Karpas-422 (cell line): ENCODE data around the gene NABP1. TPM values are rescaled to one million over a fixed set of nuclear protein-coding genes. Genes with fewer than 3 reads are reported as not detected.

Experiments
- DNase-seq: peaks from one replicate; pipeline ENCODE4 v3.0.0-alpha.2; 2015
- H2AFZ ChIP-seq: fragments of 200-600 bp; sonication (generic); 2 replicates; pipeline ENCODE4 v1.6.1; 2014; ENCODE audit warnings: antibody characterized with exemption, low read length, mixed read lengths
- H3K27ac ChIP-seq: fragments of 200-600 bp; sonication (generic); 2 replicates; pipeline ENCODE4 v1.5.1; 2014; ENCODE audit warnings: mild to moderate bottlenecking, low read length, moderate library complexity
- H3K27me3 ChIP-seq: fragments of 200-600 bp; sonication (generic); 2 replicates; pipeline ENCODE4 v1.6.1; 2014; ENCODE audit warnings: low read length, mixed read lengths
- H3K36me3 ChIP-seq: fragments of 200-600 bp; sonication (generic); 2 replicates; pipeline ENCODE4 v1.6.1; 2014; ENCODE audit warnings: low read length, mixed read lengths; ENCODE audit not compliant: insufficient read depth
- H3K4me1 ChIP-seq: fragments of 200-600 bp; sonication (generic); 2 replicates; pipeline ENCODE4 v1.6.1; 2014; ENCODE audit warnings: mild to moderate bottlenecking, low read length, mixed read lengths
- H3K4me2 ChIP-seq: fragments of 200-600 bp; sonication (generic); 2 replicates; pipeline ENCODE4 v1.6.1; 2014; ENCODE audit warnings: low read length, low read depth, mild to moderate bottlenecking; ENCODE audit not compliant: poor library complexity, severe bottlenecking
- H3K4me3 ChIP-seq: fragments of 200-600 bp; sonication (generic); 2 replicates; pipeline ENCODE4 v1.5.1; 2014; ENCODE audit warnings: mild to moderate bottlenecking, antibody characterized with exemption, low read length, mixed read lengths
- H3K79me2 ChIP-seq: fragments of 200-600 bp; sonication (generic); 2 replicates; pipeline ENCODE4 v1.6.1; 2014; ENCODE audit warnings: mild to moderate bottlenecking, low read length, mixed read lengths
- H3K9ac ChIP-seq: fragments of 200-600 bp; sonication (generic); 2 replicates; pipeline ENCODE4 v1.6.0; 2014; ENCODE audit warnings: low read length
- H3K9me2 ChIP-seq: fragments of 200-600 bp; sonication (generic), shearing (Covaris generic); replicated peaks from 2 replicates; pipeline ENCODE4 v1.6.0; 2014; ENCODE audit warnings: mild to moderate bottlenecking, low read length, moderate library complexity; ENCODE audit not compliant: insufficient read depth
- H3K9me3 ChIP-seq: fragments of 300-700, 200-600 bp; sonication (generic); 2 replicates; pipeline ENCODE4 v1.6.1; 2014; ENCODE audit warnings: low read length, mixed read lengths
- H4K20me1 ChIP-seq: fragments of 200-600 bp; sonication (generic); 2 replicates; pipeline ENCODE4 v1.6.1; 2014; ENCODE audit warnings: mild to moderate bottlenecking, antibody characterized with exemption, low read length, low read depth; ENCODE audit not compliant: insufficient read depth
- total RNA-seq: library from RNA; depleted of rRNA; stranded (reverse); fragments of >200 nt; shearing (Covaris generic); gene quantifications from 2 replicates; pipeline ENCODE4 v1.2.3, GENCODE V29; 2014; ENCODE audit warnings: low replicate concordance

NABP1 gene
- total RNA-seq, 1 experiment from 2014 or later: 52.4 TPM

DNA sequence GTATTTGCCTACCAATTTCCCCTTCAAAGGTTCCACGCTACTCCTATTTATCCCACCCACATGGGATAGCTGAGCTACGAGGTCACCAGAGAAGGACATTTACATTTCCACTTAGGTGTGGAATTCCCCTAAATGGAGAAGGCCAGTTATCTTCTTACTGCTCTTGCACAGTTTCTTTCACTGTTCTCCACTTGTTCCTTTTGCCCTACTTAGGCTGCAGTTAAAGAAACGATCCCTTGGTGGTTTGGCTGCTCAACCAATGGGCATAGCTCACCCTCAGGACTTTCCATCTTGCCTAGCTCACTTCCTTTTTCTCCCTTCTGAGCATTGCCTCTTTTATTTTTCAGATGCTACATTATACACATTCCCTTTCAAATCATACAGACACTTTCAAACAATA lies 11.2 kb upstream of the NABP1 start:
- H3K4me3 ChIP-seq: no peak overlapping the region
- H3K4me1 ChIP-seq: peaks cover 7% of the 10 kb centered on the region
- no peaks in the 10 kb centered on the region for H3K27me3 ChIP-seq
- H4K20me1 ChIP-seq: no peaks in the 10 kb centered on the region
- no peaks in the 10 kb centered on the region for H3K9me2 ChIP-seq
- H3K9me3 ChIP-seq: no peaks in the 10 kb centered on the region
- H3K27ac ChIP-seq: no peak overlapping the region
- no peak overlapping the region for H3K9ac ChIP-seq
- H3K36me3 ChIP-seq: no peaks in the 10 kb centered on the region
- H3K4me2 ChIP-seq: no peak overlapping the region
- H3K79me2 ChIP-seq: no peaks in the 10 kb centered on the region
- no peak overlapping the region for H2AFZ ChIP-seq
- DNase-seq: no peak

DNA sequence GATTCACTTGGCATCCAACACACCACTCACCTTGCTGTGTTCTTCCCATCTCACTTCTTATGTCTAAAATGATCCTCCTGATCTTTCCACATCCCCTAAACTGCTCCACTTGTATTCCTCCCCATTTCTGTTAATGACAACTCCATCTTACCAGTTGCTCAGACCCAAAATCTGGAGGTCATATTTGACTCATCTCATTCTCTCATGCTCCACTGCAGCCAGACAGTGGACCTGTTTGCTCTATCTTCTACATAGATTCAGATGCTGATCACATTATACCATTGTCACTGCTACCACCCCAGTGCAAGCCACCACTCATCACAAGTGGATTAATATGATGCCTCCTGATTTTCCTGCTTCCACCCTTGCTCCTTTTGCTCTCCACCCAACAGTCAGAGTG lies 7.9 kb upstream of the NABP1 start:
- no peak overlapping the region for H2AFZ ChIP-seq
- H3K9me3 ChIP-seq: no peaks in the 10 kb centered on the region
- DNase-seq: no peak
- no peak overlapping the region for H3K4me3 ChIP-seq
- no peak overlapping the region for H3K9ac ChIP-seq
- H3K4me2 ChIP-seq: no peak overlapping the region
- H4K20me1 ChIP-seq: no peaks in the 10 kb centered on the region
- H3K36me3 ChIP-seq: no peaks in the 10 kb centered on the region
- peaks cover 8% of the 10 kb centered on the region for H3K4me1 ChIP-seq
- no peak overlapping the region for H3K27ac ChIP-seq
- H3K79me2 ChIP-seq: no peaks in the 10 kb centered on the region
- no peaks in the 10 kb centered on the region for H3K9me2 ChIP-seq
- no peaks in the 10 kb centered on the region for H3K27me3 ChIP-seq

DNA sequence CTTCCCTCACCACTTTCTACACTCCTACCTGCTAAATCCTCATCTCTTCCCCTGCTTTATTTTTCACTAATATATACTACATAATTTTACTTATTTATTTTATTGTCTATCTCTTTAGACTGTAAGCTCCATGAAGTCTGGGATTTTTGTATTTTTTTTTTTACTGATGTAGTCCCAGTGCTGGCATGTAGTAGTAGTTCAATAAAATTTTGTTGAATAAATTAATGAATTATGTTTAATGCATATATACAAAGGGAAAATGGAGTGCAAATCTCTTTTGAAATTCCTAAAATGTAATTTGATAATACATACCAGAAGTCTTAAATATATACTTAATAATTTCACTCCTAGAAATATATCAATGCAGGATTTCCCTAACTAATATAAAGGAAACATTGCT lies 7.1 kb upstream of the NABP1 start:
- Histone ChIP-seq H3K4me1 (peaks cover 15% of the 10 kb centered on the region), H3K36me3 (no peaks in the 10 kb centered on the region), H3K9me2 (no peaks in the 10 kb centered on the region), H3K27ac (no peak overlapping the region), H4K20me1 (no peaks in the 10 kb centered on the region), H3K4me2 (no peak overlapping the region), H3K79me2 (no peaks in the 10 kb centered on the region), H3K4me3 (no peak overlapping the region), H2AFZ (no peak overlapping the region), H3K9ac (no peak overlapping the region), H3K9me3 (no peaks in the 10 kb centered on the region), H3K27me3 (no peaks in the 10 kb centered on the region)
- no peak for DNase-seq

DNA sequence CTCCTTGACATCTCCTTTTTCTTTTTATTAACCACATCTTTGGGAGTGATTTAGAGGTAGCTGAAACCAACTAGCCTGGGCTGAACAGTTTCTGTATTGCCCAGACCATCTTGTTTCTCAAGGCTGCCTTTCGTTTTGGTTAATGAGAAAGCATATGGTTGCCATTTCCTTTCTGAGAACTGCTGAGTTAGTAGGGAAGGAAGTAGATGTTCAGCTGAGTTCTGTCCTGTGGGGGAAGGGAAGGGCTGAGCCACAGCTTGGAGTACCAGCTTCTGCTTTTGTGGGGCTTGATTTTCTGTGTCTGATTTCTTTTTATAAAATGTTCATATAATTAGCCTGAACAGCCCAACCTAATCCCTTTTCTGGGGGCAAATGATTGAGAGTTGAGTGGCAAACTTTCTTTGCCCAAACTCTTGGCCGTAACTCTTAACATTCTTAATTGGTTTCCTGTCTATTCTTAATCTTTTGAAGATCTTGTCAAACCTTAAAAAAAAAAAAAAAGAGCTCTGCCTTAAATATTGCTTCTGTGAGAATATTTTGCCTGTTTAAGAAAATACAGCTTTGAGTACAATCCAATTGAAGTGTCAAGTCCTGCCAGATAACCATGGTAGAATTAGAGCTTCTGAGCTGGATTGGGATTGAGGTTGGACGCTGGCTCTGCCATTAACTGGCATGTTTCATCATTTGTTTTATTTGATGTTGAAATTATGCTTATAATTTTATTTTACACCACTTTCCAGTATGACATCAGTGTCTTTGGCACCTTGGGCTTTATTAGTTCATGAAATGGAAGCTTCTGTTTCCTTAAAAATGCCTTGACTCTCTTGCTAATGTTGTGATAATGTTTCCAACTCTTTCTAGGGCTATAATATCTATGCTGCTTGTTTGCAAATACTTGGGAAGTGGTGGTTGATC lies 1.9 kb upstream of the NABP1 start:
- Histone ChIP-seq H2AFZ (peak overlapping the region; percentile 89), H3K9me2 (no peaks in the 10 kb centered on the region), H3K9ac (no peak overlapping the region), H3K9me3 (no peaks in the 10 kb centered on the region), H3K79me2 (peaks cover 20% of the 10 kb centered on the region), H3K27ac (peak overlapping the region; percentile 30; the same call in 1 of the 2 replicates), H3K27me3 (no peaks in the 10 kb centered on the region), H3K36me3 (peaks cover 7% of the 10 kb centered on the region; the same call in 1 of the 2 replicates), H4K20me1 (no peaks in the 10 kb centered on the region), H3K4me2 (peak overlapping the region; percentile 56), H3K4me3 (no peak overlapping the region), H3K4me1 (peaks cover 50% of the 10 kb centered on the region)
- DNase-seq: peak; percentile 89

DNA sequence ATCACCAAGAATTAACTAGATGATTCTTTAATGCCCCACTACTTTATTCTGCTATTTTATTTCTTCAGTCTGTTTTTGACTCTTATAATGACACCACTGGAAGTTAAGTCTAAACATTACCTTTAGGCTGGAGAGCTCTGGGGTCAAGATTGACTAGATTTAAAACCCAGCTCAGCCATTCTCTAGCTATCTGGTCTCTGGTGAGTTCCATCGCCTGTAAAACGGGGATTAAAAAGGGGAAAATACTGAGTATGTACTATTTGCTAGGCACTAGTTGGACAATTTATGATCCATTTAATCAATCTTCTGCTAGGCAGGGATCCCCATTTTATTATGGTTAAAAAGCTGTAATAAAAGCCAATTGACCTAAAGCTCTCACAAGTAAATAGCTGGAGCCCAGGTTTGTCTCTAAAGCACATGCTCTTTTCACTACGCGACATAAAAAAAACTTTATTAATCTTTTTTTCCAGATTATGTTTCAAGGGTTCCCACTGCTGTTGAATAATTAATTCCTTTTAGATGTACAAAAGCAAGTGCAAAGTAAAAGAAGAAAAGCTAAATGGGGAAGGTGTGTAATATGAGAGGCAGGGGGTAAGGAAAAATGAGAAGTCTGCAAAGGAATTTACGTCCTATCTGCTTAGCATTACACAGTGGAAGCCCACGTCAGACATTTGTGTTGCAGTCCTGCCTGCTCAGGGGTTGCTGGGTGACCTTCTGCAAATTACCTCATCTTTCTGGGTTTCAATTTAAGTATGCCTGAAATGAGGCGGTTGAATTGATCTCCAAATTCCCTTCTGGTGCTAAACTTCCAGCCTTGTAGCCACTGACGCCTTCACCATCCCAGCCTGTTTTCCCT lies 918 bp upstream of the NABP1 start:
- Histone ChIP-seq H2AFZ (peak overlapping the region; percentile 69), H3K9ac (peak overlapping the region; percentile 70), H3K4me1 (peaks cover 56% of the 10 kb centered on the region)

DNA sequence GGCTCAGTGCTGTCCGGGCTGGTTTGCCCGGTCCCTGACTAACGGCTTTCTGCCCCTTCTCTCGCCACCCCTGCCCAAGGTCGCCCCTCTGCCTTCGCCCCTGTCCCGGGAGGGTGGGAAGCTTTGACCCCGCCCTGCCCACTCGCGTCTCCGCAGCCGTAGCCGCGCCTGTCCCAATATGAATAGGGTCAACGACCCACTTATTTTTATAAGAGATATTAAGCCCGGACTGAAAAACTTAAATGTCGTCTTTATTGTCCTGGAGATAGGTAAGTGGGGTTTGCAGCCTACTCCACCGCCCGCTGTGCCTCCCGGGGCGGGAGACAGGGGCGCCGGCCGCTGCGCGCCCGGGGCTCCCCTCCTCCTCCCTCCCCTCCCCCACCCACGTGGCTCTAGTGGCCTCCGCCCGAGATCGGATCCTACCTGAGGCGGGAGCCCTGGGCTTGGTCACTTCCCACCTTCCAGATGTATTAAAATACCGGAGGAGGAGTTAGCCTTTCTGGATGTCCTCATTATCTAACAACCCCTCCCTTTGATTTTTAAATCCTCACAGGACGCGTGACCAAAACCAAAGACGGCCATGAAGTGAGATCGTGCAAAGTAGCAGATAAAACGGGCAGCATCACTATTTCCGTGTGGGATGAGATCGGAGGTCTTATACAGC lies 633 bp downstream of the NABP1 start:
- peak; percentile 84 for DNase-seq
- Histone ChIP-seq H3K4me3 (peak overlapping the region; percentile 86), H4K20me1 (no peaks in the 10 kb centered on the region), H3K9me3 (no peaks in the 10 kb centered on the region), H3K9me2 (no peaks in the 10 kb centered on the region), H3K27me3 (no peaks in the 10 kb centered on the region), H3K4me1 (peaks cover 56% of the 10 kb centered on the region), H3K9ac (peak overlapping the region; percentile 84), H3K27ac (peak overlapping the region; percentile 64), H3K4me2 (peak overlapping the region; percentile 99), H3K36me3 (peaks cover 30% of the 10 kb centered on the region), H3K79me2 (peaks cover 25% of the 10 kb centered on the region), H2AFZ (0 out of 2 replicates have a peak overlapping the region, but pooled peaks have one; percentile 77)

More for the DNA sequence above, 918 bp upstream of the NABP1 start:
- H3K36me3 ChIP-seq: peaks cover 15% of the 10 kb centered on the region
- H3K27ac ChIP-seq: 0 out of 2 replicates have a peak overlapping the region, but pooled peaks have one; percentile 19
- H3K79me2 ChIP-seq: peaks cover 25% of the 10 kb centered on the region
- H3K27me3 ChIP-seq: no peaks in the 10 kb centered on the region
- no peaks in the 10 kb centered on the region for H3K9me2 ChIP-seq
- peak; percentile 70 for DNase-seq
- peak overlapping the region; percentile 68 for H3K4me3 ChIP-seq
- no peaks in the 10 kb centered on the region for H3K9me3 ChIP-seq
- peak overlapping the region; percentile 89 for H3K4me2 ChIP-seq
- no peaks in the 10 kb centered on the region for H4K20me1 ChIP-seq

DNA sequence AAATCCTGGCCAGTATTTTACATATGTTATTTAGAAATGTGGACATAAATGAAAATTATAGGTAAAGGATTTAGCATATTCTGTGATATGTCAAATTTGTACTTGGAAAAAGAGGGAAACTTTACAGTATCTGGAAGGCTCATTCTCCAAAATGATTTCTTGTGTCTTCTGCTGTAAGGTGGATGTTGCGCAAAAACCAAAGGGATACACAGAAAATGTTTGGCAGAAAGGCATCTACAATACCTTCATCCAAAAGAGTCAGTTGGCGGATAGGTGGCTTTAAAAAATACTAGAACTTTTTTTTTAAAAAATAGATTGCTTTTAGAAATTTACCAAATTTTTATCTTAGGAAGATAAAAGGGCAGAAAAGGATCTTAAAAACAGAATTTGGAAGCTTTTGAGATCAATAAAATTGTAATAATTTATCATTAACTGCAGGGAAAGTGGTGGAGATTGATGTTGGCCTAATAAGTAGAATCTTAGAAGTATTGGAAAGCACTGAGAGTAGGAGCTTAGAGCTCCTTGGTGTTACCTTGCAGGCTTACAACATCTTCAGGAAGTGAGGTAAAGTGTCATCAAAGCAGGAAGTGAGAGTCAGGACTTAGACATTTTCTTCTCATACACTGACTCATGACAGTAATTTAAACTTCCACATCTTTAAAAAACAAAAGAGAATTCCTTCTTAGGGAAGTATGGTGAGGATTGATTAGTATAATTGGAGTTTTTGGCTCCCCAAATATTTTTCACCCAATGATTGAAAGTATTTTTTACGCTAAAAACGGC lies 2.1 kb downstream of the NABP1 start:
- Histone ChIP-seq H3K79me2 (peaks cover 25% of the 10 kb centered on the region), H3K9me3 (no peaks in the 10 kb centered on the region), H3K27ac (peak overlapping the region; percentile 34; the same call in 1 of the 2 replicates), H3K36me3 (peaks cover 38% of the 10 kb centered on the region), H3K9ac (peak overlapping the region; percentile 84), H3K4me2 (peak overlapping the region; percentile 99), H3K4me3 (peak overlapping the region; percentile 86), H2AFZ (0 out of 2 replicates have a peak overlapping the region, but pooled peaks have one; percentile 33), H3K9me2 (no peaks in the 10 kb centered on the region), H3K4me1 (peaks cover 56% of the 10 kb centered on the region), H3K27me3 (no peaks in the 10 kb centered on the region), H4K20me1 (no peaks in the 10 kb centered on the region)
- DNase-seq: peak; percentile 81
